Effector memory CD8-positive, alpha-beta T cell (primary cell): ENCODE data around the gene RAB11FIP4.

ENCODE experiments used
- ATAC-seq: fragments of 150-1000 bp; cut with Tn5 transposase; replicated peaks from 2 replicates; pipeline ENCODE4 v1.10.0; 2021; ENCODE audit warnings: mild to moderate bottlenecking, moderate library complexity
- DNase-seq, 3 experiments: peaks; one replicate each; pipeline ENCODE4 v3.0.0; 2021
- H3K27ac Mint-ChIP-seq, 2 donors: one replicate each; pipeline ENCODE4 v1.8.0; 2022; ENCODE audit warnings: mild to moderate bottlenecking in 2 of 2, mixed read lengths in 2 of 2, moderate library complexity in 2 of 2
- H3K27me3 Mint-ChIP-seq, 2 donors: one replicate each; pipeline ENCODE4 v1.8.0; 2022; ENCODE audit warnings: mixed read lengths in 2 of 2
- H3K36me3 Mint-ChIP-seq: one replicate; pipeline ENCODE4 v1.8.0; 2022; ENCODE audit warnings: mild to moderate bottlenecking, moderate library complexity, mixed read lengths; ENCODE audit not compliant: insufficient read depth
- H3K4me1 Mint-ChIP-seq, 2 donors: one replicate each; pipeline ENCODE4 v1.8.0; 2022; ENCODE audit warnings: low read depth in 2 of 2, mixed read lengths in 2 of 2
- H3K4me3 Mint-ChIP-seq, 2 donors: one replicate each; pipeline ENCODE4 v1.8.0; 2022; ENCODE audit warnings: mild to moderate bottlenecking in 2 of 2, mixed read lengths in 2 of 2, moderate library complexity in 2 of 2
- H3K9me3 Mint-ChIP-seq, 2 donors: one replicate each; pipeline ENCODE4 v1.8.0; 2022; ENCODE audit warnings: mixed read lengths in 2 of 2

RAB11FIP4 gene

DNA sequence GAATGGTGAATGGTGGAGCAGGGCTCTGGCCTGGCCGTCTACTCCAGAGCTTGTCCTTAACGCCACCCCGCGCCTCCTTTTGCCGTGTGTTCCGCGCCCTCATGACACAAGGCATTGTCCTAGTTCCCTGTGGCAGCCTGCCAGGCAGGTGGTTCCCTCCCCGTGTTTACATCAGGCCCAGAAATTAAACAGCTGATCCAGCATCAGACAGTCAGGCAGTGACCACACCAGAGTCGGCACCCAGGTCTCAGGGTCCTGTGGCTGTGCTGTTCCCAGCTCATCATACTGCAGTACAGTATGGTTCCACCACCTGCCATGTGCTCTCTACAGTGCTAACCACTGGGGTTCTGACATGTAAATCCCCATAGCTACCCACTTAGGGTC is 119.7 kb downstream of the RAB11FIP4 start:
- ATAC-seq (no peak), DNase-seq (no peak)
- Mint-ChIP-seq H3K4me1 (peaks cover 59 to 65% of the 10 kb centered on the region in 2 donors), H3K36me3 (peaks cover 35% of the 10 kb centered on the region), H3K27ac (peak overlapping the region; percentile 92 to 99), H3K9me3 (no peaks in the 10 kb centered on the region), H3K27me3 (no peaks in the 10 kb centered on the region), H3K4me3 (peak overlapping the region; percentile 80 to 85)

DNA sequence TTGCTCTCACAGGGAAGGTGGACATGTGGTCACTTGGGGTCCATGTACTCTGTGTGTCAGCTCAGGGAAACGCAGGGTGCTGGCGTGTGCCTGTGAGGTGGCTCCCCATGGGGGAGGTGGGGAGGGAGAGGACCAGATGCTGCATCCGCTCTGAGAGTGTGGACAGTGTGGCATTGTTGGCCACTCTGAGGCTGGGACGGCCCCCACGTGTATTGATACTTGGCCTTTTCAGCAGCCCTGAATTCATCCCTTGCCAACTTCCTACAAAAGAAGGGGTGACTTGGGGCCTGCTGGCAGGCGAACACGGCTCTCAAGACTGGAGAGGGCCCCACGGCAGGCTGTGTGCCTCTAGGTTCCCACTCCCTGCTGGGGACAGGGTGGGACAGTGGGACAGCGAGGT is 120.1 kb downstream of the RAB11FIP4 start:
- Mint-ChIP-seq H3K27me3 (no peaks in the 10 kb centered on the region), H3K4me3 (peak overlapping the region in 1 of 2 donors; percentile 85), H3K27ac (peak overlapping the region; percentile 92 to 99), H3K4me1 (peaks cover 55 to 63% of the 10 kb centered on the region in 2 donors), H3K9me3 (no peaks in the 10 kb centered on the region), H3K36me3 (peaks cover 35% of the 10 kb centered on the region)
- DNase-seq (no peak), ATAC-seq (no peak)

DNA sequence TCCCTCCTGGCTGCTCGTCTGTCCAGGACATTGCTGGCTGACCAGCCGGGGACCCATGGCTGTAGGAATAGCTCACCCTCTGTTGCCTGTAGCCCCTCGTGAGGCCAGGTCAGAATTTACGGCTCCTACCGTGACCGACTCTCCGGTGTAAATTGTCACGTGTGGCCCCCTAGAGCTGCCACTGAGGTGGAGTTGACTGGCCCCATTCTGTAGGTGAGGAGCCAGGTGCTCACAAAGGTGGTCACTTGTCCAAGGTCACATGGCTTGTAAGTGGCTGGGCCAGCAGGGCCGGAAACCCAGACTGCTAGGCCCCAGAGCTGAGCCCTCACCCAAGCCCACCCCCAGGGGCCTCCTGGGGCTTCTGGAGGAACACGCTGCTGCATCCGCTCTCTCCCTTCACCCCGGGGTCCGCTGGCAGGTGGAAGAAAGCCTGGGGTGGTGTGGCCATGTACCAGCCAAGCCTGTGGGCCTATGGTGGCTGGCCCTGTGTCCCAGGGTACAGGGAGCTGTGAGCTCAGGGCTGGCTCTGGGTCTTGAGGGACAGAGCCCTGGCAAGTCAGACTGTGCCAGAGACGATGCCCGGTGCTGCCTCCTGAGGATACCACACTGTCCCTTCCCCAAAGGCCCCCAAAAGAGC is 120.7 kb downstream of the RAB11FIP4 start:
- Mint-ChIP-seq H3K4me3 (no peak overlapping the region), H3K36me3 (peaks cover 35% of the 10 kb centered on the region), H3K27ac (peak overlapping the region in 1 of 2 donors; percentile 99), H3K4me1 (peaks cover 54 to 59% of the 10 kb centered on the region in 2 donors), H3K27me3 (no peaks in the 10 kb centered on the region), H3K9me3 (no peaks in the 10 kb centered on the region)
- ATAC-seq (no peak), DNase-seq (no peak)

DNA sequence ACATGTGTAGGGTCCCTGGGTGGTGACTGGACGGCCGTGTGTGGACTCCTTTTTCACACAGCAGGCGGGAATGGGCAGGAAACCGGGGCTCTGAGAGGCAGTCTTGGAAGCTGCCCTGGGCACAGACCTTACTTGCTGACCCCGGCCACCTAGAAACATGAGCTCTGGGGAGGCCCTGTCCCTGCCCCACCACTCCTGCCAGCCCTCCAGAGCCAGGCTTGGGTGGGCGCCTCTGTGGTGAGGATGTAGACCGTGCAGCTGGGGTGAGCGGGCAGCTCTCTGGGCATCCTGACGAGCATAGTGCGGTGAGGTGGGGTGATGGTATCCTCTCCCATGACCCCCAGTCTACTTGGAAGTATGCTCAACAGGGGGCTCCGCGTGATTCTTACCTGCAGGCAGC is 121.3 kb downstream of the RAB11FIP4 start:
- H3K27me3 Mint-ChIP-seq, result no peaks in the 10 kb centered on the region
- H3K9me3 Mint-ChIP-seq, result no peaks in the 10 kb centered on the region
- peaks cover 36% of the 10 kb centered on the region for H3K36me3 Mint-ChIP-seq
- ATAC-seq, result no peak
- no peak overlapping the region for H3K4me3 Mint-ChIP-seq
- peak overlapping the region; percentile 84 to 99 for H3K27ac Mint-ChIP-seq
- H3K4me1 Mint-ChIP-seq, result peaks cover 50 to 58% of the 10 kb centered on the region in 2 donors
- DNase-seq, result no peak

DNA sequence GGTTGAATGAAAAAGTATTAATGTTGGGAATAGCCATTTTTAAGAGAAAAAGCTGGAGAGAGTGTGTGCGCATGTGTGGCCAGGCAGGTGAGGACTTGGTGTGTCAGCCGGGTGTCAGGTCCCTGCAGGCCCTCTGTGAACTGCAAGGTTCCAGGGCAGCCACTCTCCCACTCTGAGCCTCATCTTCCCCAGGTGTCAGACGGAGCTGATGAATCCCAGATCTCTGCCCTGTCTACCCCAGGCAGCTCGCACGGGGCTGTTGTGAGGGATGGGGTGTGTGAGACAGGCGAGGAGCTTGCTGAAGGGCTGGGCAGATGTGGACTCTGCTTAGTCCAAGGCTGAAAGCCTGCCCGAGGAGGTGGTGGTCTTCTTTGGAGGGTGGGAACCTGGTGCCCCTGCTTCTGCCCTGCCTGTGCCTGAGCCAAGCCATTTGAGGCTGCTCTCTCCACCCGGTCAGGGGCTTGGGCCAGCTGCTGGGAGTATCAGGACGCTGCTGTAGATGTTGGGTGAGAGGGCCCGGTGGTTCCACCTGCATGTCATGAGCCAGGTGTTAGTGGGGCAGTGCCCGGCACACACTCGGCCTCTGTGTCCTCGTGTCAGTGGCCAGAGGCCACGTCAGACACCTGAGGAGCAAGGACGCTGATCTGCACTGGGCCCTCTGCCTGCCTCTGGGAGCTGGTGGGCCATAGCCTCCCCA is 122.4 kb downstream of the RAB11FIP4 start:
- H3K4me3 Mint-ChIP-seq, result no peak overlapping the region
- no peak for ATAC-seq
- peaks cover 42% of the 10 kb centered on the region for H3K36me3 Mint-ChIP-seq
- H3K9me3 Mint-ChIP-seq, result no peaks in the 10 kb centered on the region
- H3K27ac Mint-ChIP-seq, result peak overlapping the region; percentile 84 to 99
- H3K4me1 Mint-ChIP-seq, result peaks cover 44 to 48% of the 10 kb centered on the region in 2 donors
- no peak for DNase-seq
- no peaks in the 10 kb centered on the region for H3K27me3 Mint-ChIP-seq

DNA sequence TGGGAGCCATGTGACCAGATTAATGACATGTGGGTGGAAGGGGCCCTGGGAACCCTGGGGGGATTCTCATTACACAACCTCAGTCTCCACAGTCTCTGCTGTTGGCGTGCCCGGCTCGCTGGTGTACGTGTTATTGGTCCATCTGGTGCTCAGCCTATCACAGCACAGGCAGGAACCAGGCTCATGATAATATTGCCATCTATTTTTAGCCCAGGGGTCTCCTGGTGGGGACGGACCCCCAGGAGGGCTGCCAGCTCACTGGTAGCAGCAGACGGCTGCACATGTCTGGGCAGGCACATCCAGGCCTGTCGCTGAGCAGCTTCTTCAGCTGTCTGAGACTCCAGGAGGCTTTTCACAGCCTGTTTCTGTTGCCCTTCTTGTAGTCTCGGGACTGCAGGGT is 123.8 kb downstream of the RAB11FIP4 start:
- DNase-seq, result no peak
- no peak overlapping the region for H3K4me3 Mint-ChIP-seq
- H3K27me3 Mint-ChIP-seq, result no peaks in the 10 kb centered on the region
- H3K9me3 Mint-ChIP-seq, result no peaks in the 10 kb centered on the region
- H3K27ac Mint-ChIP-seq, result peak overlapping the region; percentile 67 to 99
- H3K36me3 Mint-ChIP-seq, result peaks cover 43% of the 10 kb centered on the region
- no peak for ATAC-seq
- peaks cover 31 to 34% of the 10 kb centered on the region in 2 donors for H3K4me1 Mint-ChIP-seq

DNA sequence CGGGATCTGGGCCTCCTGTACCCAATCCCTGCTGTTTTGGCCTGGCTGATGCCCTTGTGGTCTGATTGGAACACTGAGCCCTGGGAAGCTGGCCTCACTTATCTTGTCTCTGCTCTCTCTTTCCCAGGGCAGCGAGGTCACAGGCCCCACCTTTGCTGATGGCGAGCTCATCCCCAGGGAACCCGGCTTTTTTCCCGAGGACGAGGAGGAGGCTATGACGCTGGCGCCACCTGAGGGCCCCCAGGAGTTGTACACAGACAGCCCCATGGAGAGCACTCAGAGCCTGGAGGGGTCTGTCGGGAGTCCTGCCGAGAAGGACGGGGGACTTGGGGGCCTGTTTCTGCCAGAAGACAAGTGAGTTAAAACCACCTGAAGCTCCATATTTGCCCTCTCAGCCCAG is 126.0 kb downstream of the RAB11FIP4 start:
- DNase-seq (no peak), ATAC-seq (no peak)
- Mint-ChIP-seq H3K27ac (no peak overlapping the region), H3K36me3 (peaks cover 49% of the 10 kb centered on the region), H3K27me3 (no peaks in the 10 kb centered on the region), H3K9me3 (no peaks in the 10 kb centered on the region), H3K4me1 (peaks cover 19 to 21% of the 10 kb centered on the region in 2 donors), H3K4me3 (no peak overlapping the region)

DNA sequence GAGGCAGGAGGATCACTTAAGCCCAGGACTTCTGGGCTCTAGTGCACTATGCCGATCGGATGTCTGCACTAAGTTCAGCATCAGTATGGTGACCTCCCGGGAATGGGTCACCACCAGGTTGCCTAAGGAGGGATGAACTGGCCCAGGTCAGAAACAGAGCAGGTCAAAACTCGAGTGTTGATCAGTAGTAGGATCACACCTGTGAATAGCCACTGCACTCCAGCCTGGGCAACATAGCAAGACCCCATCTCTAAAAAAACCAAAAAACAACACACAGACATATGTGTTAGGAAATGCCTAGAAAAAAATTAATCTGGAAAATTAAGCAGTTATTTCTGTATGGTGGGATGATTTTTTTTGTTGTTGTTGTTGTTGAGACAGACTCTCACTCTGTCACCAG is 127.0 kb downstream of the RAB11FIP4 start:
- Mint-ChIP-seq H3K4me3 (no peak overlapping the region), H3K4me1 (peaks cover 15 to 21% of the 10 kb centered on the region in 2 donors), H3K36me3 (peaks cover 49% of the 10 kb centered on the region), H3K27ac (no peak overlapping the region), H3K27me3 (no peaks in the 10 kb centered on the region), H3K9me3 (no peaks in the 10 kb centered on the region)
- DNase-seq, result no peak
- ATAC-seq, result no peak

DNA sequence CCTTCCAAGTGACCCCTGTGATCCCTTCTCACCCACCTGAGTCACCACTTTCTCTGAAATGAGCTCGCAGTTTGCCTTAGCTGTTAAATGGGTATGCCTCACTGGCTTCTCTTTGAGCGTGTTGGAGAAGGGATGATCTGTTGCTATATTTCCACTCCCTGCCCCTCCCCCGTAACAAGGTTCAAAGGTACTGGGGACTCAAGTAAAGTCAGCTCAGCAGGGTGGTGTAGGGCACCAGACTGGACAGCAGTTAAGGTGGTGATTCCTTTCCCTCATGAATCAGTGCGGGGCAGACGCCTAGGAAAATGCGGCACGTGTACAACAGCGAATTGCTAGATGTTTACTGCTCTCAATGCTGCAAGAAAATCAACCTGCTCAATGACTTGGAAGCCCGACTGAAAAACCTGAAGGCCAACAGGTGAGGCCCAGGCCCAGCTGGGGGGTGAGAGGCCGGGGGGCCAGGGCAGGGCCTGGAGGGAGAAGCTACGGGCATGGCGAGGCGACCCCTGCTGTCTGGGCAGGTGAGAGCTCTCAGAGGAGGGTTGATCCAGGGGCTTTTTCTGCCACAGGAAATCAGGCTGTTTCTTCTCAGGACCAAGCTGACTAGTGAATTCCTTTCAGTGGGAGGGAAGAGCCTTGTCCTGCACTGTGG is 130.3 kb downstream of the RAB11FIP4 start:
- no peak for DNase-seq
- Mint-ChIP-seq H3K4me3 (no peak overlapping the region), H3K4me1 (peaks cover 0 to 3% of the 10 kb centered on the region in 2 donors), H3K36me3 (peaks cover 63% of the 10 kb centered on the region), H3K9me3 (no peaks in the 10 kb centered on the region), H3K27me3 (no peaks in the 10 kb centered on the region), H3K27ac (peak overlapping the region in 1 of 2 donors; percentile 71)
- ATAC-seq, result no peak

DNA sequence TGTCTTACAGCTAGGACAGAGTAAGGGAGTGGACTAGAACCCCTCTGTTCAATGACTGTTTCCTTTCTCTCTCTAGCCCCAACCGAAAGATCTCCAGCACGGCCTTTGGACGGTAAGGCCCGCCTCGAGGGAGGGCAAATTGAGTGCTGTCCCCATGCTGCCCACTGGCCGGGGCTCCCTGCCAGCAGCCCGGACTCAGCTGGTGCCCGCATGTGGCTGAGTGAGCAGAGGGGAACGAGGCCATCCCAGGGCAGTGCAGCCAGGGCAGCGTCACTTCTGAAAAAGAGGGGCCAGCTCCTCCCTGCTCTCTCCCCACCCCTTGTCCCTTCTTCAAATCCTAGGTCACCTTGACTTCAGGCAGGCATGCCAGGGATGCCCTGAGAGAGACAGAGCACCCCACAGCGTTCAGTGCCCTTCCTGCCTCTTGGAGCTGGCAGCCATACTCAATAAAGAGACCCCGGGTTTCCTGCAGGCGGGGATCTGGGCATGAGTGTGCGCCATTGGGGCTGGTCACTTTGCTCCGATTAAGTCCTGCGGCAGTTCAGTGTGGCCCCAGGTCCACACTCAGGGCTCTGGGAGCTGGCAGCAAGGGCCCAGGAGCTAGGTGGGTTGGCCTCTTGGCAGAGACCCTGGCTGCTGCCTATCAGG is 130.9 kb downstream of the RAB11FIP4 start:
- Mint-ChIP-seq H3K27me3 (no peaks in the 10 kb centered on the region), H3K9me3 (no peaks in the 10 kb centered on the region), H3K4me3 (no peak overlapping the region), H3K36me3 (peaks cover 70% of the 10 kb centered on the region), H3K27ac (peak overlapping the region in 1 of 2 donors; percentile 71), H3K4me1 (peaks cover 0 to 3% of the 10 kb centered on the region in 2 donors)
- ATAC-seq (no peak), DNase-seq (no peak)

DNA sequence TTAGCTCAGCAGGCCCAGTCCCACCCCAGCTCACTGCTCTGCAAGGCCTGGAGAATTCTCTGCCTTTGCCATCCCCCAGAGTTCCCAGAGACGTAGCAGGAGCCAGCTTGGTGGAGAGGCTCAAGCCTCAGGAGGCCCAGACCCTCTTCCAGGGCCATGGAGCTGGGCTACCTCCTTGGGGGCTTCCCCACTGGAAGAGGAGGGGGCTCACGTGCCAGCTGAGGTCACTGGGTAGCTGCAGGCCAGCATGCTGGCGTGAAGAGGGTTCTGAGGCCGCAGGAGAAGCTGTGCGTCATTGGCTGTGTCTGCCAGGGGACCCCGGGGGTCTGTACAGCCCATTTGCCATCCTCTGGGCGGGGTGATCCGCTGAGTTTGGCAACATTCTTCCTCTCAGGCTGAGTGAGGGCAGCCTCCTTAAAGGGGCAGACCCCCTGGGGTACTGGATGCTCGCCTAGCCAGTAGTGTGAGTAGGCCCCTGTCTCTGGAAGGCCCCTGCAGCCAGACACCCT is 131.6 kb downstream of the RAB11FIP4 start:
- Mint-ChIP-seq H3K4me1 (peaks cover 0 to 2% of the 10 kb centered on the region in 2 donors), H3K36me3 (peaks cover 73% of the 10 kb centered on the region), H3K4me3 (no peak overlapping the region), H3K9me3 (no peaks in the 10 kb centered on the region), H3K27me3 (no peaks in the 10 kb centered on the region), H3K27ac (peak overlapping the region in 1 of 2 donors; percentile 71)
- ATAC-seq (no peak), DNase-seq (no peak)

DNA sequence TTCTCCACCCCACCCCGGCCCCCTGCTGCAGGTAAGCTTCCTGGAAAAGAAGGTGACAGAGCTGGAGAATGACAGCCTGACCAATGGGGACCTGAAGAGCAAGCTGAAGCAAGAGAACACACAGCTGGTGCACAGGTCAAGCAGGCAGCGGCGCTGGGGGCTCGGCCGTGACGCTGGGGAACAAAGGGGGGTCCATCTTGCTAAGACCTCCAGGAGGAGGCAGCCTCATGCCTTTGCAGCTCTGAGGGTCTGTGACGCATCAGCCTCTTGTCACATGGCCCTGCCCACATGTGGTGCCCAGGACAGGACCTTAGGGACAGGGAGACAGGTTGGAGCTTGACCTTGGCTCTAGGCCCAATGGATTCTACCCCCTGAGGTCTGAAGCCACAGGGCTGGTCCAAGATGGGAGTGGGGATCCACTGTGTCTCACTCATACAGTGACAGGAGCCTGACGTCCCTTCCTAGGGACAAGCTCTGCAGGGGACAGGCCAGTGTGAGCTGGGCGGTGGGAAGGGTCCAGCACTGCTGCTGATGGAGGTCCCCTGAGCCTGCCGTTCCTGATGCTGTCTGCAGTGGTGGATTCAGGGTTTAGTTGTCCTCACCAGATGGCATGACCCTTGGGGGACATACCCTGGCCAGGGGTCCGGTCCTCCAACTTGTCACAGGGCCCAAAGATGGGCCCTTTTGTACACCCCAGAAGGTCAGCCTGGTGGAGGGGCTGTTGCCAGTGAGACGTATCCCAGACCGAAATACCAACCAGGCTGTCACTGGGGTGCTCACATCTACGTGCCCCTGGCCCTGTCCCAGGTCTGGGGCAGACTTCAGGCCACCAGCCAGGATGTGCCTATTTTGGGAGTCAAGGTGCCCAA is 132.6 kb downstream of the RAB11FIP4 start:
- ATAC-seq, result no peak
- Mint-ChIP-seq H3K4me1 (peaks cover 0 to 2% of the 10 kb centered on the region in 2 donors), H3K9me3 (no peaks in the 10 kb centered on the region), H3K4me3 (no peak overlapping the region), H3K36me3 (peaks cover 74% of the 10 kb centered on the region), H3K27ac (peak overlapping the region in 1 of 2 donors; percentile 71), H3K27me3 (no peaks in the 10 kb centered on the region)
- no peak for DNase-seq
